OCI-LY3 (cell line): Measurements from ENCODE around the gene RAE1.

ENCODE experiments used
- H2AFZ ChIP-seq: fragments of 200-600, 300-600 bp; shearing (Covaris generic); 2 replicates; pipeline ENCODE4 v1.6.0; 2014; ENCODE audit warnings: antibody characterized with exemption, low read depth, low read length
- H3K27ac ChIP-seq: fragments of 200-600, 300-600 bp; sonication (generic); 2 replicates; pipeline ENCODE4 v1.5.1; 2014; ENCODE audit warnings: mild to moderate bottlenecking, low read length, moderate library complexity, mixed read lengths
- H3K27me3 ChIP-seq: fragments of 200-600, 300-600 bp; sonication (generic); 2 replicates; pipeline ENCODE4 v1.6.1; 2014; ENCODE audit warnings: low read depth, low read length, mixed read lengths
- H3K36me3 ChIP-seq: fragments of 200-600, 300-600 bp; sonication (generic); replicated peaks from 2 replicates; pipeline ENCODE3; 2014; ENCODE audit warnings: low read depth, low read length, mixed read lengths
- H3K4me1 ChIP-seq: fragments of 300-600, 200-600 bp; sonication (generic); 2 replicates; pipeline ENCODE4 v1.6.1; 2014; ENCODE audit warnings: low read length, mixed read lengths
- H3K4me2 ChIP-seq: fragments of 200-600, 300-600 bp; sonication (generic); 2 replicates; pipeline ENCODE4 v1.6.1; 2014; ENCODE audit warnings: low read length, mixed read lengths
- H3K4me3 ChIP-seq: fragments of 300-600, 200-600 bp; sonication (generic); 2 replicates; pipeline ENCODE4 v1.5.1; 2014; ENCODE audit warnings: antibody characterized with exemption, mild to moderate bottlenecking, low read length, moderate library complexity
- H3K79me2 ChIP-seq: fragments of 300-600, 200-600 bp; shearing (Covaris generic); 2 replicates; pipeline ENCODE4 v1.6.1; 2014; ENCODE audit warnings: mild to moderate bottlenecking, low read length, mixed read lengths
- H3K9ac ChIP-seq: fragments of 300-600, 200-600 bp; shearing (Covaris generic); 2 replicates; pipeline ENCODE4 v1.6.0; 2014; ENCODE audit warnings: mild to moderate bottlenecking, low read length, moderate library complexity
- H3K9me3 ChIP-seq: fragments of 200-600, 300-600 bp; shearing (Covaris generic); 2 replicates; pipeline ENCODE4 v1.6.1; 2014; ENCODE audit warnings: low read length, mixed read lengths; ENCODE audit not compliant: insufficient read depth
- H4K20me1 ChIP-seq: fragments of 200-600, 300-600 bp; sonication (generic); 2 replicates; pipeline ENCODE4 v1.6.1; 2016; ENCODE audit warnings: low read length, mixed read lengths; ENCODE audit not compliant: insufficient read depth
- CTCF ChIP-seq: fragments of 200-600, 300-600 bp; sonication (generic); IDR thresholded peaks from 2 replicates; pipeline ENCODE4 v1.5.1; 2014; ENCODE audit warnings: antibody characterized with exemption, low read length, low read depth
- EZH2phosphoT487 ChIP-seq: fragments of 200-600 bp; shearing (Covaris generic); IDR thresholded peaks from 2 replicates; pipeline ENCODE4 v1.6.1; 2018; ENCODE audit warnings: antibody characterized with exemption, mixed run types, low read depth

RAE1 gene

GRCh38 chr20:57398231-57398821 lies 47.3 kb downstream of the RAE1 start:
- Histone ChIP-seq H3K9me3 (no peaks in the 10 kb centered on the region), H3K4me2 (peak overlapping the region; percentile 92), H3K9ac (peak overlapping the region; percentile 77), H3K27ac (peak overlapping the region; percentile 90), H3K36me3 (peaks cover 87% of the 10 kb centered on the region), H3K27me3 (no peaks in the 10 kb centered on the region), H2AFZ (no peak overlapping the region), H3K4me1 (peaks cover 85% of the 10 kb centered on the region), H4K20me1 (peaks cover 80% of the 10 kb centered on the region), H3K4me3 (peak overlapping the region; percentile 68), H3K79me2 (peaks cover 100% of the 10 kb centered on the region)
- TF ChIP-seq EZH2phosphoT487 (no peak), CTCF (peak; percentile 6; the same call in 1 of the 2 replicates)

- Histone ChIP-seq H3K9ac (peak overlapping the region; percentile 77), H3K9me3 (no peaks in the 10 kb centered on the region), H3K36me3 (peaks cover 85% of the 10 kb centered on the region), H3K79me2 (peaks cover 99% of the 10 kb centered on the region), H3K4me3 (peak overlapping the region; percentile 68), H3K27ac (peak overlapping the region; percentile 90), H3K4me1 (peaks cover 78% of the 10 kb centered on the region), H4K20me1 (peaks cover 80% of the 10 kb centered on the region), H3K27me3 (no peaks in the 10 kb centered on the region), H2AFZ (no peak overlapping the region), H3K4me2 (peak overlapping the region; percentile 92)
- TF ChIP-seq EZH2phosphoT487 (no peak), CTCF (no peak)
Observed at GRCh38 chr20:57398901-57399535, 48.0 kb downstream of the RAE1 start.

- Histone ChIP-seq H3K9me3 (no peaks in the 10 kb centered on the region), H3K4me2 (peak overlapping the region; percentile 92), H2AFZ (no peak overlapping the region), H3K36me3 (peaks cover 85% of the 10 kb centered on the region), H3K27me3 (no peaks in the 10 kb centered on the region), H3K9ac (peak overlapping the region; percentile 77), H3K4me1 (peaks cover 71% of the 10 kb centered on the region), H3K27ac (peak overlapping the region; percentile 90), H3K4me3 (peak overlapping the region; percentile 68), H4K20me1 (peaks cover 80% of the 10 kb centered on the region), H3K79me2 (peaks cover 99% of the 10 kb centered on the region)
- TF ChIP-seq EZH2phosphoT487 (no peak), CTCF (no peak)
Observed at GRCh38 chr20:57399587-57400155, 48.6 kb downstream of the RAE1 start.

GRCh38 chr20:57400231-57400701 lies 49.2 kb downstream of the RAE1 start:
- H3K9ac ChIP-seq = peak overlapping the region; percentile 77
- H3K27me3 ChIP-seq = no peaks in the 10 kb centered on the region
- H4K20me1 ChIP-seq = peaks cover 80% of the 10 kb centered on the region
- no peaks in the 10 kb centered on the region for H3K9me3 ChIP-seq
- H3K4me2 ChIP-seq = peak overlapping the region; percentile 92
- peak overlapping the region; percentile 68 for H3K4me3 ChIP-seq
- H3K4me1 ChIP-seq = peaks cover 66% of the 10 kb centered on the region
- H3K36me3 ChIP-seq = peaks cover 85% of the 10 kb centered on the region
- TF ChIP-seq EZH2phosphoT487 = no peak
- TF ChIP-seq CTCF = peak; percentile 79
- peak overlapping the region; percentile 90 for H3K27ac ChIP-seq
- no peak overlapping the region for H2AFZ ChIP-seq
- H3K79me2 ChIP-seq = peaks cover 99% of the 10 kb centered on the region
